Medulla oblongata (tissue), 1 donor: Measurements from ENCODE around the gene NELL2.
"Not testable (repeated sequence)": the region's sequence is repeated elsewhere in the genome, so short reads cannot be mapped to it uniquely, and the experiment has no call there.

Experiments
- DNase-seq: peaks from one replicate; pipeline ENCODE4 v3.0.0-alpha.2; 2015; ENCODE audit errors: extremely low spot score

The NELL2 gene

GRCh38 chr12:44694017-44694416 is 182.1 kb downstream of the NELL2 start:
- DNase-seq, result no peak

DNA sequence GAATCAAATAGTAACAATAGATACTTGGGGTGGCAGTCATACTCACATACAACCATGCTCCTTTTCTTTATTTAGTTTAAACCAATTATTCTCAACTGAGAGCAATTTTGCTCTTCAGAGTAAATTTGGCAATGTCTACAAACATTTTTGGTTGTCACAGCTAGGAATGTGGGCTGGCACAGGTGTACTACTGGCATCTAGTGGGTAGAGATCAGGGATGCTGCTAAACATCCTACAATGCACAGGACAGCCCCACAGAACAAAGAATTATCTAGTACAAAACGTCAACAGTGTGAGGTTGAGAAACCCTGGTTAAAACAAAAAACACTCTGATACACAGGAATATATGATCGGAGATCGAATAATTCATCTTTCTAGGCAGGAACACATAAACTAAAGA is 186.5 kb downstream of the NELL2 start:
- no peak for DNase-seq

DNA sequence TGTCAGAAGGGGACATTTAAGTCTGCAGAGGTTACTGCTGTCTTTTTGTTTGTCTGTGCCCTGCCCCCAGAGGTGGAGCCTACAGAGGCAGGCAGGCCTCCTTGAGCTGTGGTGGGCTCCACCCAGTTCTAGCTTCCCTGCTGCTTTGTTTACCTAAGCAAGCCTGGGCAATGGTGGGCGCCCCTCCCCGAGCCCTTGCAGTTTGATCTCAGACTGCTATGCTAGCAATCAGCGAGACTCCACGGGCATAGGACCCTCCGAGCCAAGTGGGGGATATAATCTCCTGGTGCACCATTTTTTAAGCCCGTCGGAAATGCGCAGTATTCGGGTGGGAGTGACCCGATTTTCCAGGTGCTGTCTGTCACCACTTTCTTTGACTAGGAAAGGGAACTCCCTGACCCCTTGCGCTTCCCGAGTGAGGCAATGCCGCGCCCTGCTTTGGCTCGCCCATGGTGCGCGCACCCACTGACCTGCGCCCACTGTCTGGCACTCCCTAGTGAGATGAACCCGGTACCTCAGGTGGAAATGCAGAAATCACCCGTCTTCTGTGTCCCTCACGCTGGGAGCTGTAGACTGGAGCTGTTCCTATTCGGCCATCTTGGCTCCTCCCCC is 189.2 kb downstream of the NELL2 start:
- DNase-seq, result not testable (repeated sequence)

DNA sequence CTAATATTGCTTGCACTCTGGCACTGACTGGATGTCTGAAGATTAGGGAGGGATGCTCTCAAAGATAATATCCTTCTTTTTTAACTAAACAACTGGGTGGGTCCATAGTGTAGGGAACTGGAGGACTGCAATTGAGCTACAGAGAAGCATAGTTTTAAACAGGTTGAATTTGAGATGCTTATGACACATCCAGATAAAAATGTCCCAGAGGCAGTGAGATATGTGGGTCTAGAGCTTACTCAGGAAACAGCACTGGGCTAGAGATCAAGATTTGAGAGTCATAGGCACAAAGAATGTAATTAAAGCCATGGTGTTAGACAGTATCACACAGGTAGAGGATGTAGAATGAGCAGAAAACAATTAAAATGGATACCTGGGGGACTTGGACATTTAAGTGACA is 198.4 kb downstream of the NELL2 start:
- DNase-seq, result no peak

DNA sequence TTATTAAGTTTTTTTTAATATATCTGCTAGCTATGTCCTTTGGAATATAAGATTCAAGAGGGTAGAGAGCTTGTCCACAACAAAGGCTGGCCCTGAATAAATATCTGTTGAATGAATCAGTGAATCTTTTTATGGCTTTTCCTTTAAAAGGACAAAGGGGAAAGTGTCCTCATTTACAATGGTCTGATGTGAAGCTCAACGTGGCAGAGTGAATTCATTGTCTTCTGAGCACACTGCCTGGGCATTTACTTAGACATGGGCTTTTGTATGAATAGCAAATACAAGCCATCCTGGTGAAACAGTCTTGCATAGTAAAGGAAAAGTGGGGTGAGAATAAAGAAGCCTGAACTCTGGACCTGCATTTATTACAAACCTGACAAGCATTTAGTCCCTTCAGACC is 201.2 kb downstream of the NELL2 start:
- peak; percentile 60 for DNase-seq

DNA sequence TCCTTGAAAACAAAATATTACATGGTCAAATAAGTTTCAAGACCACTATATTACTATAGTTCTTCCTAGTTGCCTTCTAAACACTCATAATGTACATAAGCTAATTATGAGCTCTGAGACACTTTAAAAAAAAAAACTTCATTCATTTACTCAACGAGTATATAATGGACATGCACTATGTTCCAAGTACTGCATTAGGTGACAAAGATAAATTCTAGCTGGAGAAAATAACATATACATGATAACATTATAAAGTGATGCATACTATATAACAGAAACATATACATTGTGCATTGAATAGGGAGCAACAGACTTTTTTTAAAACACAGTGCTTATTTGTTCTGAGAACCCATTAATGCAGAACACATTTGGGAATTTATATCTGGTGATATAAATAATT is 202.3 kb downstream of the NELL2 start:
- no peak for DNase-seq

DNA sequence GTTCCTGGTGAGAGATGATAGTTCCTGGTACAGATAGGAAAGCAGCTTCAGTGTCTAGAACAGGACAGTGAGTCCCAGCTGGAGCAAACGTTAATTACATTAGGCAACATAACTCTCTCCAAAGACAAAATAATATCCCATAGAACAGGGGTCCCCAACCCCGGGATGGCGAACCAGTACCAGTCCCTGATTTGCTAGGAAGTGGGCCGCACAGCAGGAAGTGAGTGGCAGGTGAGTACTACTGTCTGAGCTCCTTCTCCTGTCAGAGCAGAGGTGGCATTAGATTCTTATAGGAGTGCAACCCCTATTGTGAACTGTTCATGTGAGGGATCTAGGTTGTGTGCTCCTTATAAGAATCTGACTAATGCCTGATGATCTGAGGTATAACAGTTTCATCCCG is 204.1 kb downstream of the NELL2 start:
- DNase-seq, result no peak

DNA sequence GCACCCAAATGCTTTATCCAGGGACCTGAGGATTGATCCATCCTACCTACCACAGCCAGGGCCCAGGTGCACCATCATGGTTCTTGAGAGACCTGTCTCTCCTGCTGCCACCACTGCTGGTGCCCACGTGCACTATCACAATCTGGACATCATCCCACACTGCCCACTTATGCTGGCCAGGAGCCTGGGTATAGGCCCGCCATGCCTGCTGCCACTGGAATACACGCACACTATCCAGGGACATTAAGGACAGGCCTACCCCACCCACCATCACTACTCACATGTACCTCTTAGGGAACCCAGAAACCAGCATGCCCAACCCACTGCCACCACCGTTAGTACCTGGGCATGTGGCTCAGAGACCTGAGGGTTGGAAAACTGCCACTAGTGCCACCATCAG is 207.7 kb downstream of the NELL2 start:
- no peak for DNase-seq

GRCh38 chr12:44667461-44667860 is 208.7 kb downstream of the NELL2 start:
- DNase-seq, result no peak

DNA sequence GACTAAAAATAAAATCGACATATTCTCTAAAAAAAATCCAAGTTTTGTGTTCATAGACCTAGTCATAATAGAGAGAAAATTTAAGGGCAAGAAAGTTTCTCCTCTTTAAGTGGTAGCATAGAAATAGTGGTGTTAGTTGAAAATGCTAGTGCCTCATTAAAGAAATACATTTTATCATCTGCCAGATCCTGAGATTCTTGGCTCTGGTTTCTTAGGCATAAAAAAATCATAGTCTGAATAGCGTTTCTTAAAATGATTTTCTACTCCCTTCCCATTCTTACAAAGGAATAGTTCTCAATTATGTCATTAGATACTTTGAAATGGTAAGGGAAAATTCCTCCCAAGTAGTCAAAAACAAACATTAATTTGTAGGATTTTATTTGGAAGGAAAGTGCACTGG is 212.8 kb downstream of the NELL2 start:
- no peak for DNase-seq

- no peak for DNase-seq
Observed at GRCh38 chr12:44655846-44656245, 220.3 kb downstream of the NELL2 start.

GRCh38 chr12:44654646-44655639 is 221.2 kb downstream of the NELL2 start:
- no peak for DNase-seq

GRCh38 chr12:44653861-44654527 is 222.1 kb downstream of the NELL2 start:
- DNase-seq, result no peak

DNA sequence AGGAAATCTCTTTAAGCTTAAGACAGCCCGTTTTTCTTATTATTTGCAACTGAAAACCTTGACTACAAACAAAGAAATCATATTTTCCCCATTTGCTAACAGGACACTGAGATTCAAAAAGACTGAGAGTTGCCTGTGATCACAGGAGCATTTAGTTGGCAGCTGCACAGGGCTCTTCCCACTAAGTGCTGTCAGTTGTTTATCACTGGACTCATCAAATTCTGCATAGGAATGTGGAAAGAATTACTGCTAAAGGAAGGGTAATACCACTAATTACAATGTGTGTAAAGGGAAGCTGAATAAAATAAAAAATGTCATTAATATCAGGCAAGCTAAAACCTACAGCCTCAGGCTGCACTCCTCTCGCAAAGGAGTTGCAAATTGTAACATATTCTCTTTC is 226.4 kb downstream of the NELL2 start:
- no peak for DNase-seq

DNA sequence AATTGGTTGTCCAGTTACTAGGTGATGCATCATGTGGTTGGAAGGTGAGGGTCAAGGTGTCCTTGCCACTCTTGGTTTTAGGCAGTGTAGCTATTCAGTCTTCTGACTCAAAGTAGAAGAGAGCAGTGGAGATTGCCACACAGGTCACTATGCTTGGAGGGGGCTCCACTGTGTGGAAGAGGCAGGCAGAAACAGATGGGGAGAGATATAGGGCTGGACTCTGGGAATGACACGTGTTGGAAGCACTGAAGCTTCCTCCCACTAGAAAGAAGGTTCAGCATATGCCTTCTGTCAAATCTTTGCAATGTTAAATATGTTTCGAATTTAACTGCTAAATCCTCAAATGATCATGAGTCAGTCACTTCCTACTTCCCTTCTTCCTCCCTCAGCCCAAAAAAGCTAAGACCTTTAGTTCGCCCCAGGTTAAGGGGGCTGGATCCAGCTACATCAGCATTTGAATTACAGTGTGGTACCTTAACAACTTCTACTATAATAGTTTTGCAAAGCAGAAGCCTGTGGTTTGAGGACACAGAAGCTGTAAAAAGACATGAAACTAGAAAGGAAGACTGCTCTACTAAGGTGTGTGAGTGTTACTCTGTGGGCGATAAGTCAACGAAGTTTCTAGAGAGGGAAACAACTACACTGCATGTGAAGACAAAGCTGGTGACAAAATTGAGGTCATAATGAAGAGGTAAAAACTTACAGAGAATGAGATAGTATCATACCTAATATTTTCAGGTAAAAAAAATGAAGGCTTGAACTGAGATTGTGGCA is 228.0 kb downstream of the NELL2 start:
- no peak for DNase-seq

DNA sequence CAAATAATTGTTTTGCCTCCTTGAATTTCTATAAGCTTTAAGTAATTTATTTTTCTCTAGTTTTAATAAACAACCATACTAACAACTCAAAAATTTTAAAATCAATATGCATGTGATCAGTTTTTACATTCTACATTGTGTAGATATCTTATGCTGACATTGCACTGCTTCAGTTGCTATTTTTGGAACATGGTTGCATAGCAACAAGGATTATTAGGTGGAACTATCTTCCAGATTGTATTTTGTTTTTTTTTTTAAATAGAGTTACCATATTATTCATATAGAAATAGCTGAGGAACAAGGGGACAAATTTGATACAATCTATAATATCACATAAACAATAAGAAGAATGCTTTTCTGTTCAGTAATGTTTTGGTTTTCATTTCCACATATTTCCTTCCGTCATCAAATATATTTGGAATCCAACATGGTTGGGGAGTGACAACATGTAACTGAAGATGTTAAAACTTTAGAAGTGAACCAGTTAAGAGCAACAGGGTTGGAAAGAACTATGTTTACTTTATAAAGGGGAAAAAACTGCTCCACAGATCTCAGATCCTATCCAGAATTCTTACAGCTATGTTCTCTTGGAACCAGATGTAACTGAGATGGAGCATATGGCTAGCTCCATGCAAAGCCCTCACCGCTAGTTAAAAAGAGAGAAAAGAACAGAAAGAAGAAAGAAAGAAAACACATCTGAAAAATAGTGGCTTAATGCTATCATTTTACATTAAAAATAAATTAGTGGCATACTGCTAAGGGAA is 235.5 kb downstream of the NELL2 start:
- DNase-seq, result no peak

DNA sequence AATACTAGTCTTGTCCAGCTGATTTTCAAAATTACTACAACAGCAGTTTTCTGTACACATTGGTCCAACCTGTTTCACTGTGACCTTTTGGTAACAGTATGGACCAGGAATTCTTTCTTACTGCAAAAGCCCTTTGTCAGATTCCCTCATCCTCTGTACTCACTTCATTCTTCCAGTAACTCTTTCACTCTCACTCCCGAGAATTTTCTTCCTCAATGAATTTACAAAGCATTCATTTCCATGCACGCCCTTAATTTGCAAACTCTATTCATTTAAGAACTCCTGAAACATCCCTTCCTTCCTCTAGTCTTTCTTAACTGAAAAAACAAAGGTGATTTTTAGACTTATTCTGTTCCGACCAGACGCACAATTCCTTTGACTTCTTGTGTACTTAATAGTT is 238.2 kb downstream of the NELL2 start:
- DNase-seq, result no peak

- DNase-seq, result no peak
Observed at GRCh38 chr12:44628180-44628579, 247.9 kb downstream of the NELL2 start.

DNA sequence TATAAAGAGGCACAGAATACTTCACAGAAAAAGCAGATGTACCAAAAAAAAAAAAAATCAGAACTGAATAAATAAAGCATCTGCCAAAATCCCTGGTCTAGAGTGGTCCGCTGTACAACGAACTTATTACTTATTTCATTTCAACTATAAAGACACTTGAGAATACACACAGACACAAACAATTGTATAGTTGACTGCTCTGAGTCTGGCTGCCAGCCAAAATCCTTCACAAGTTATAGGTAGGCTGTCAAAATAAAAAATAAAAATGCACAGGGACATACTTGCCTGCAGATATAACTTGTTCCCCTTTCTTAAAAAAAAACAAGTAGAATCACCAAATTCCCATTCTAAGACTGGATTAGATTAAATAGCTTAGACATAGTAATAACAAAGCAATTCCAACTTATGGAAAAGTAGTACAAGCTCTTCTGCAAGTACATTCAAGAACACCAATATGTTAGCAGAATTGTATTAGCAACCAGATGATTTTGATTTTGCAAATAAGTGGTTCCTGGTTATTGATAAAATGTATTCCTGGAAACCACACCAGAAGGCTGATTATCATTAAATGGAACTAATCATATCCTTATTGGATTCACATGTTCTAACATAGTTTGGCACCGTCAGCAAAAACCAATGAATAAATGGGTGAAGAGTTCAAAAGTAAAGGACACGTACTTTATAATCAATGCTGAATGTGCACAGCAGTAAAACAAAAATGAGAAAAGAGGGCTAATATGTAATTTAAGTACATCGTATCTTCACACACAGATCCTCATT is 248.5 kb downstream of the NELL2 start:
- no peak for DNase-seq

DNA sequence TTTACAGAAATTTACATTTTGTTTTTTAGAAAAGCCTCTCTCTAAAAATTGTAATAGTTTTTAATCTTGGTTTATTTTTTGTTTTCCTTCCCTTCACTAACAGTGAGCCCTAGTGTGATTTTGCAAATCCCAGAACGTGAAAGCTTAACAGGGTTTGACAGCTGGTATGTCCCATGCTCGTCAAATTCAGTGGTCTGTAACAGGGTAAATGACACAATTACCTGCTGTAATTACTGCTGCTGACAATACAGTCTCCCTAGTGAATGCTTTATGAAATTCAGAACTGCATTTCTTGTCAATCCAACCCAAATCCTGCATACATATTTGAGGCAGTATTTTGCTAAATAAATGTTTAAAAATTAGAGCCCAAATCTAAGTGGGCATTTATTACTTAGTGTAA is 249.2 kb downstream of the NELL2 start:
- no peak for DNase-seq
